ENCODE measurements around the gene ADGRF3.
"Not testable (repeated sequence)": the region's sequence is repeated elsewhere in the genome, so short reads cannot be mapped to it uniquely, and the experiment has no call there.

ADGRF3 gene

GRCh38 chr2:26276484-26277227 is 69.9 kb downstream of the ADGRF3 start:
- no peak for DNase-seq

- no peak for DNase-seq
Observed at GRCh38 chr2:26274058-26274613, 72.5 kb downstream of the ADGRF3 start.

- no peak for DNase-seq
Observed at GRCh38 chr2:26273501-26273900, 73.1 kb downstream of the ADGRF3 start.

- DNase-seq = no peak
Observed at GRCh38 chr2:26270373-26270772, 76.2 kb downstream of the ADGRF3 start.

- DNase-seq = no peak
Observed at GRCh38 chr2:26269571-26270158, 76.9 kb downstream of the ADGRF3 start.

- not testable (repeated sequence) for DNase-seq
Observed at GRCh38 chr2:26268670-26269385, 77.8 kb downstream of the ADGRF3 start.

GRCh38 chr2:26268213-26268612 is 78.4 kb downstream of the ADGRF3 start:
- DNase-seq = no peak

GRCh38 chr2:26258836-26259235 is 87.8 kb downstream of the ADGRF3 start:
- not testable (repeated sequence) for DNase-seq

All from DMS53 (cell line).